ENCODE results near the gene VIPR2.
"Not testable (repeated sequence)": the region's sequence is repeated elsewhere in the genome, so short reads cannot be mapped to it uniquely, and the experiment has no call there.

VIPR2 gene

GRCh38 chr7:159138508-159138907, 6.2 kb downstream of the VIPR2 start:
- no peak for FAIRE-seq

GRCh38 chr7:159137906-159138305, 6.8 kb downstream of the VIPR2 start:
- FAIRE-seq = no peak

- FAIRE-seq = no peak
These were observed 7.8 kb downstream of the VIPR2 start for GRCh38 chr7:159136846-159137245.

- FAIRE-seq = no peak
These were observed 8.2 kb downstream of the VIPR2 start for GRCh38 chr7:159136442-159136841.

- FAIRE-seq = no peak
These were observed 8.7 kb downstream of the VIPR2 start for GRCh38 chr7:159136013-159136412.

- not testable (repeated sequence) for FAIRE-seq
These were observed 11.8 kb downstream of the VIPR2 start for GRCh38 chr7:159132670-159133443.

- FAIRE-seq = no peak
These were observed 13.8 kb downstream of the VIPR2 start for GRCh38 chr7:159130820-159131219.

- FAIRE-seq = no peak
These were observed 14.4 kb downstream of the VIPR2 start for GRCh38 chr7:159130199-159130775.

GRCh38 chr7:159128767-159129166, 15.9 kb downstream of the VIPR2 start:
- FAIRE-seq = no peak

GRCh38 chr7:159127691-159128642, 16.7 kb downstream of the VIPR2 start:
- FAIRE-seq = no peak

- FAIRE-seq = no peak
These were observed 18.1 kb downstream of the VIPR2 start for GRCh38 chr7:159126311-159127260.

GRCh38 chr7:159125955-159126270, 18.8 kb downstream of the VIPR2 start:
- FAIRE-seq = no peak

GRCh38 chr7:159125104-159125954, 19.3 kb downstream of the VIPR2 start:
- no peak for FAIRE-seq

GRCh38 chr7:159123793-159124192, 20.9 kb downstream of the VIPR2 start:
- FAIRE-seq = not testable (repeated sequence)

- FAIRE-seq = not testable (repeated sequence)
These were observed 21.4 kb downstream of the VIPR2 start for GRCh38 chr7:159123294-159123693.

- no peak for FAIRE-seq
These were observed 22.4 kb downstream of the VIPR2 start for GRCh38 chr7:159122276-159122675.

GRCh38 chr7:159121476-159121875, 23.2 kb downstream of the VIPR2 start:
- FAIRE-seq = no peak

- no peak for FAIRE-seq
These were observed 23.6 kb downstream of the VIPR2 start for GRCh38 chr7:159121068-159121467.

- FAIRE-seq = no peak
These were observed 24.1 kb downstream of the VIPR2 start for GRCh38 chr7:159120540-159120919.

GRCh38 chr7:159119851-159120539, 24.7 kb downstream of the VIPR2 start:
- FAIRE-seq = no peak
